CD4-positive, alpha-beta T cell treated with Interleukin-6 at 100 ng/mL for 8 hours (primary cell): Measurements from ENCODE around the gene CTIF.

Source experiments
- DNase-seq: peaks from one replicate; pipeline ENCODE4 v3.0.0-alpha.2; 2020; ENCODE audit warnings: mixed read lengths, low spot score

Gene CTIF

DNA sequence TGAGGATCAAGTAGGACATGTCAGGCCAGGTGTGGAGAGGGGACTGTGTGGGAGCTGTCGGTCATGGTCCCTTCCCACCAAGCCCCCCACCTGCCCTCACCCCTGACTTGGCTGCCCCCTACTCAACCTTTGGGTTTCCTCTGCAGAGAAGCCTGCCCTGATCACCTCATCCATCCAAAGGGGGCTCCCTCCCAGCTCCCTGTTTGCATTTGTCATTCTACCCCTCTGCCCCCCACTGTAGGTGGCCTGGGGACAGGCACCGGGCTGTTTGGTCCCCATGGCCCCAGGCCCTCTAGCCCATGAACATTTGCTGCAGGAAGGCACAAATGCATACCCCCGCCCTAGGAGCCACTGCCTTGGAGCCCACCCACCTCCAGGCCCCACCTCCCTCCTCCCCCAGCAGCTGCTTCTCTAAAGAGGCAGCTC, 296.9 kb downstream of the CTIF start:
- no peak for DNase-seq

DNA sequence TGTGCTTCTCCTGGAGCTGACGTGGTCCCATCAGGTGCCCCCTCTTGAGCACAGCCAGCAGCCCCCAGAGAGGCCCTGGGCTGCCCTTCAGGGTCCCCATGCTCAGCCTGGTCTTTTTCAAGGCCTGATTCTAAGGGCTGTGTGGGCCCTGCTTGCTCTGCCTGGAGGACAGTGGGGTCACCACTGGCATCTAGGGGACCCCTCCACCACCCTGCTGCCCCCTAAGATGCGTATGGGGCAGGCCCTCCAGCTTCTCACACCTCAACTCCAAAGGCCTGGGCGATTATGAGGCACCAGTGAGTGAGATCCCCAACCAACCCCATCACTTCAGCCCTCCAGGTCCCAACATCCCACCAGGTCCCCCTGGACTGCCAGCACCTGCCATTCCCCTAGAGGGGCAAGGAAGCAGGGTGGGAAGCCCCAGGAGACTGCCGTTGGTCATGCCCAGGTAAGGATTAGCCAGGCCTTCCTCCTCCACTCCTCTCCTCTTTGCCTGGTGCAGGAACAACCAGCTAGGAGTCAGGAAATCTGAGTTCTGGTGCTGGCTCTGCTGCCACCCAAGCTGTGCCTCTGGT, 297.5 kb downstream of the CTIF start:
- no peak for DNase-seq

DNA sequence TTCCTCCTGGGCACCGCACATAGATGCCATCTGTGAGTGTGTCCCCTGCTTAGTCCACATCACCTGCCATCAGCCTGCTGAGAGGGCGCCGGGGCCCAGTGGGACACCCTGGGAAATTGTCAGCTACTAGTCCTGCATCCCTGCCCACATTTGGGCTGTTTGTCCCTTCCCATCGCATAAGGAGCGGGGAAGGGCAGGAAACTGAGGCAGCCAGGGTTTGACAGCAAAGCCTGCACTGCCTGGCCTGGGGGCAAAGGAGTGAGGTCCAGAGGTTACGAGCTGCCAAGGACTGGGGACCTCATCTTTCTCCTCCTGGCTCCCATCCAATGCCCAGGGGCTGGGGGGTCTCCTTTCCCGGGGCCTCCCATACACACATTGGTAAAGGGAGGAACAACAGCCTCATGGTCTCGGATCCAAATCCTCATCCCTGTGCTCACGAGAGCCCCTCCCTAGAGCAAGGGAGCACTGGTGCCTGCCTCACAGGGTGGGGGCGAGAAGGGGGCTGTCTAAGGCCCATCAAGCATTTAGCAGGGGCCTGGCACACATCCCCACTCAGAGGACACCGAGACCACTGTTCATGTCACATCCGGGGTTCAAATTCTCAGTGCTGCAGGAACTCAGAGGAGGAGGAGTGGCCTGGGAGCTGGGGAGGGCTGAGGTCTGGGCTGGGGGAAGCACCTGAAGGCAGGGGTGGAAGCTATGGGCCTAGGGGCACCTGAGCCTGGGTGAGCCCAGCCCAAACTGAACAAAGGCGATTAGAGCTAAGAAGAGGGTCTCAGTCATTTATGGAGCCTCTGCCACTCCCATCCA, 298.2 kb downstream of the CTIF start:
- DNase-seq, result no peak

DNA sequence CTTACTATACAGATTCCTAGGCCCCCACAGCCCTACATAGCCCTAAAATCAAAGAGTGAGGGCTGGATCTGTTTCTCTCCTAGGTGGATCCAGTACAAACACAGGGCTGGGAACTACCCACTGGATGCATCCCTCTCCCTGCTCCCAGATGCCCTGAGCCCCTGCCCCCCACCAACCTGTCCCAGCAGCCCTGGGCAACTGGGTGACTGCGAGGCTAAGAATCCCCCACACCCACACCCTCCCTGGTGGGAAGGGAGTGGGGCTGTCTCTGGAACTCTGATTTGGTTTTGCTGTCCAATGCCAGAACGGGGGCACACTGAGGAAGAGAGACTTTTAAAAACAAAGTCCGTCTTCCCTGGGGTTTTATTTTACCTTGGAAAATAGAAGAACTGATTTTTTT, 298.8 kb downstream of the CTIF start:
- no peak for DNase-seq

DNA sequence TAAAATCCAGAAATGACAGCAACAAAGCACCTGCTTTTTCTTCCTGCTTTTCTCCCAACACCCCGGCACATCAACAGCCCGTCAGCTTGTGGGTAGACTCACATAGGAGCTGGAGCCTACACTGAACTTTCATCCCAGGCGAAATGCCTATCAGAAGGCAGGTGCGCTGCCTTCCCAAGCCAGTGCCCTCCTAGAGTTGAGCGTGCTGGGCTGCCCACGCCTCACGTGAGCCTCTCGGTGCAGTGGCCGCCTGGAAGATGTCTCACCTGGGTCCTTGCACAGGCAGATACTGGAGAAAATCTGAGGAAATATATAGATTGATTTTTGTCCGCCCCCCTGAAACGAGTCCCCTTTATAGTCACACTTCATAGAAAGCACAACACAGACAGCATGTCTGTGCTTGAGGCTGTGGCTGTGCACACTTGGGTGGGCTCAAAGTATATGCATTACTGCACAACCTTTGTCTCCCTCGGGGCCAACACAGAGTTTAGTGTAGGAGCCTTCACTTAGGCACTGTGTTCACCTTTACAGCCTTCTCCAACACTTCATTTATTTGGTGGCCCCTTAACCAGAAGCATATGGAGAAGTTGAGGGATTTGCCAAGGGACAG, 299.4 kb downstream of the CTIF start:
- no peak for DNase-seq

DNA sequence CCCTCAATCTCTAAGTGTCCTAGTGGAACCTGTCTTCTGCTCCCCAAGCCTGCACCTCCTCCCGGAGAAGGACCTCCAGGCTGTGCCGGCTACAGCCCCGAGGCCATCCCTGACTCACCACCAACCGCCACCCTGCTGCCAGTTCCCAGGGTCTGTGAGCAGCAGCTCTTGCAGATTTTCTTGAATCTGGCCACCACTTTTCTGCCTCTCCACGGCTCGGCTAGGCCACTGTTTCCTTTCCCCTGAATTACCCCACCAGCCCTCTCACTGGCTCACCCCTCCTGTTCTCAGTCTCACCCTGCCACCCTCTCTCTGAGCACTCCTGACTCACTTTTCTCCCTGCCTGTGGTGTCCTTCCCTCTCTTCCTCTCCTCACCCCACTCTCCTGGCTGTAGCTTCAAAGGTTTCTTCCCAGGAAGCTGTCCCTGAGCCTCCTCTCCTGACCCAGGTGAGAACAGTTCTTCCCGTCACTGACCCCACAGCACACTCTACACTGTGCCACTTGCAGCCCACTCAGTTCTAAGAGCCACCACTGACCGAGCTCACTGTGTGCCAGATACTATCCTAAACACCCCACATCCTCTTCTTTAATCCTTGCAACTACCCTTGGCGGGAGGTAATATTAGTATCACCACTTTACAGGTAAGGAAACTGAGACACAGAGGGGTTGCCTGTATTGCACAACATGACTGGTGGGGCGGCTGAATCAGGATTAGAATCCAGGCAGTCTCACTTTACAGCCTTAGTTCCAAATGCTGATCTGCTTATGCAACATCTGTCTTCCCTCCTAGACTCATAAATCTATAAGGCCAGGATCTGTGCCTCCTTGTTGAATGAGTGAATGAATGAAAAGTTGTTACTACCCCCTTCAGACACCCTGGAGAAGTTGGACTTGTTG, 300.3 kb downstream of the CTIF start:
- no peak for DNase-seq

DNA sequence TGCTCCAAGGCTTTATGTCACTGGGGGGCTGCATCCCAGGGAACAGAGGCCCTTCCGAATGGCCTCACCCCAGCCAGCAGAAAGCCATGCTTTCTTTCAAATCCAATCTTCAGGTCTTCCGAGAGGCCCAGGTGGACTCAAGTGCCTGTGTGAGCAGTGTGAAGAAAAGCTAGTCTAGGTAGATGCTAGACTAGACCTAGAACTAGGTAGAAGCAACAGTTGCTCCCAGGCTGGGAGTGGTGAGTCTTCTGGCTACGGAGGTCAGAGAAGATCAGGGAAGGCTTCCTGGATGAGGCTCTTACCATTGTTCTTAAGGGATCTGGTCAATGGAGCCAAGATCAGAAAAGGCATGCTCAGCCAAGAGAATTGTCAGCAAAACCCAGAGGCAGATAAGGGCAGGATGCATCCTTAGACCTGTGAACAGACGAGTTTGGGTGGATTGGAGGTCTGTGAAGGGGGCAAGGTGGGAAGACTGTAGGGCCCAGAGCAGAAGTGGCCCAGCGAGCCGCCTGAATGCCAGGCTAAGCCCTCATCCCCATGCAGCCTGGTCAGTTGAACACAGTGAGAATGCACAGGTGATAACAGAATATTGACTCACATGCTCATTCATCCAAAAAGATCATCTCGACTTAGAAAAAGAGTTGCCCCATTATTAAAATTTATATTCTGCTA, 301.1 kb downstream of the CTIF start:
- DNase-seq, result no peak

DNA sequence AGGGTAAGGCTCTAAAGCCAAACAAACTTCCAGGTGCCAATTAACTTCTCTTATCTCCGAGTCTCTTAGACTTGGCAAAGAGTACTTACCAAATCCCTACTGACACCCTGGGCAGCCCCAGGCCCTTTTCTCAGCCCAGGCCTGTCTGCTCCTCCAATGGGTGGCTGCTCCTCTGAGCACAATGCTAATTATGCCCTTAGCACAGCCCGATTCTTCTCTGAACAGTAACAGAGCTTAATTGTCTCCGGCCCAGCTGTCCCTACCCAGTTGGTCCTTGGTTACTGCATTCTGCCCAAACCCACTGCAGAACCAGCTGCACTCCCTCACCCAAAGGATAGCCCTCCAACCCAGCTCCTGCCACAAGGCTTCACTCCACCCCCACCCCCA, 301.7 kb downstream of the CTIF start:
- DNase-seq, result no peak

DNA sequence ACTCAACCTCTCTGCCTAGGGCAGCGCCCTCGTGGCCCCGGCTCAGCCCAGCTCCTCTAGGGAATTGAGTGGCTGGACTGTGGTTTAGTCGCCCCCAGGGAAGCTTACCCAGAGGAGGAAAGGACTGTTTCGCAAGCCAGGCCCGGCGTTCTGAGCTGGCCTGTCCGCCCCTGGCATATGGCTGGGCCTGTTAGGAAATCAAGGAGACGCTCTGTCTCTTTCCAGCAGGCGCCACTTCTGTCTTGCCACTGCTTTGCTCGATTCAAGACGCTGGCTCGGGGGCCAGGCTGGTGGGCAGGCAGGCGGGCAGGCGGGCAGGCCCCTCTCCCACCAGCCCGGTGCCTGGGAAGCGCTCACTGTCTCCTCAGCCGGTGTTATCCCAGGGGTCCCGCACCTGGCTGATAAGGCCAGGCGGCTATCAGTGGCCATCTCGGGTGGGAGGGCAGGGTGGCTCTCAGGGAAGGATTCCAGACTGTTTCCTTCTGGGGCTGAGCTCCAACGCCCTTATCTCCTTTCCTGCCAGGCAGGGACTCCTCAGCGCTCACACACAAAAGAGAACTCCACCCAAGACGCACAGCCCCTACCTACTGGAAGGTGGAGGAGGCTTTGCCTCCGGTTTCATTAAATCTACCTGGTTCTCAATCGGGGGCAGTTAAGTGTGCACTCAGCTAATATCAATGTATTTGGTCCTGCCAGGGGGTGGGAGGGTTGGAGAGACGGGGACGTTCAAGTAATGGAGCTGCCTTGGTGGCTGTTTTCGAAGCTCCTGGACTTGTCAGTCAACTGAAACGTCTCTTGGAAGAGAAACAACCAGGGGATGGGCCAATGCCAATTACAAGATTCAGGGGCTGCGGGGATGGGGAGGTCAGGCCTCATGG, 302.8 kb downstream of the CTIF start:
- no peak for DNase-seq

DNA sequence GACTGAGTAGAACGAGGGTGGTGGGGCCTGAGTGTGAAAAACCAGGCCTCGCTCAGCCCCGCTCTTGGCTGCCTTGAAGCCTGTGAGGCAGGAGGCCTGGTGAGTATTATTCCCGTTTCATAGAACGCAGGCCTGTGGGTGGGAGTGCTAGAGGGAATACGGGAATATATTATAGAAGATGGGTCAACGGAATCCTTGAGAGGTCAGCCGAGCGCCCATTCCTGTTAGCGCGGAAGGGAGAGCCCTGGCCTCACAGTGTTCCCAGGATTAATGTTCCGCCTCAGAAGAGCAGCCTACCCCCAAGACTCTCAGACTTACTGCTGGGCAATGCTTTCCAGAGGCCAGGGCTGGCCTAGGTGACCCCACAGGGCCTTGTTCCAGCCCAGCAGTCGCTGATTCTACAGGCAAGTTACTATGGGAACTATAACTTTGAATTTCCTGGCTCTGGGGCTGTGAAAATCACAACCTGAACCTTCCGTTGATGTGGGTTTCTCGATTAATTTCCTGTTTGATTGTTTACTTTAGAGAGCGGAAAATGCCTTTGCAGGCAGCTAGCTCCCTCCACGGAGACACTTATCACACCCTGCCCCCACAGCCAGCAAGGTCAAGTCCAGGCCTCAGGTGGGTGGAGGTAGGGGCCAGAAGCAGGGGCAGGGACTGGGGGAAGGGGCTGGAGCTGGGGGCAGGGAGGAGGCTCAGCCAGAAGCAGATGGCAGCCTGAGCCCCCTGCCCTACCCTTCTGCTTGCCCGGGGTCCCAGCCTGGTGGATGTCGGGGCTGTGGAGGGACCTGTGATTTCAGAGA, 303.6 kb downstream of the CTIF start:
- peak; percentile 77 for DNase-seq

DNA sequence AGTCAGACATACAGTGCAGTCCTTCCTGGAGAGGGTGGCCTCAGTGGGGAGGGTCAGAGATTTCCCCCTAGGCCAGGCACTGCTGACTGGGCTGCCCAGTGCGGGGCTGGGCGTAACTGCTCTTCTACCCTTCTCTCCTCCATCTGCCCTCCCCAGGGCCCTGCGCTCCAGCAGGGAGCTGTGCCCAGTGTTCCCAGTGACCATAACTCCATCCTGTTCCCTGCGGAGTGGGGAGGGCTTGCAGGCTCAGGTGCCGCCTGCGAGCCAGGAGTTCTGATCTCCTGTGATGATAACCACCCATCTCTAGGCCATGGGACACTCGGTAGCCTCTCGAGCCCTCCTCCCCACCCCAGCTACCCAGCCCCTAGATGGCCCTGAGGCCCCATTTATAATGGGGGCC, 304.3 kb downstream of the CTIF start:
- DNase-seq, result no peak

DNA sequence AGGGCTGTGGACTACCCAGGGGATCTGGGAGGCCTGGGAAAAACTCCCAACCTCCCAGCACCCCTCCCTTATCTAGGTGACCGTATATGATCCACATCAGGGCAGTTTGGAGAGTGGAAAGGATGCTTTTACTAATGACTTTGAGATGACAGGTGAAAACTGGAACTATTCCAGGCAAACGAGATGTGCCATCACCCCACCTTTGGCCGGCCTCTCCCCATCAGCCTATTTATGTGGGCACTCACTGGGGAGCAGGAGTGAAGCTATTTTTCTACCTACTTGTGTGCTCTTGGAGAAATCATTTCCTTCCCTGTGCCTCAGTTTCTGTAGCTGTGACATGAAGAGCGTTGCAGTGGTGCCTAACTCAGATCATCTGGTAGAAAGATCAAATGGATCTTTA, 304.8 kb downstream of the CTIF start:
- no peak for DNase-seq

DNA sequence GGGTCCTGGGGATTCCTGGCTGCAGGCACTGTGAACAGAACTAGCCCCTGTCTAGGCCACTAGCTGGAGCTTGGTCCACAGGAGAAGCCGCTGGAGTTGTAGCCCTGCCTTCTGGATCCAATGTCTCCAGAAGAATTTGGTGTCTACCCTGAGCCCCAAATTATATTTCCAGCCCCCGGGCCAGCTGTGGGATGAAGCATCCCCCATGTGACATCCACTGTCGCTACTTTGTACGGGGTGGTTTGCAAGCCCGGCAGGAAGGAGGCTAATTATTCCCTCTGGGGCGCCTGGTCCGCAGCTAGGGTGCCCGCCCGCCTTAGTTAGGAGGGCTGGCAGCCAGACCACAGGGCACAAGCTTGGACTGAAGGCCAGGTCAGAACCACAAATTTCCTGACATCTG, 305.4 kb downstream of the CTIF start:
- DNase-seq, result no peak

DNA sequence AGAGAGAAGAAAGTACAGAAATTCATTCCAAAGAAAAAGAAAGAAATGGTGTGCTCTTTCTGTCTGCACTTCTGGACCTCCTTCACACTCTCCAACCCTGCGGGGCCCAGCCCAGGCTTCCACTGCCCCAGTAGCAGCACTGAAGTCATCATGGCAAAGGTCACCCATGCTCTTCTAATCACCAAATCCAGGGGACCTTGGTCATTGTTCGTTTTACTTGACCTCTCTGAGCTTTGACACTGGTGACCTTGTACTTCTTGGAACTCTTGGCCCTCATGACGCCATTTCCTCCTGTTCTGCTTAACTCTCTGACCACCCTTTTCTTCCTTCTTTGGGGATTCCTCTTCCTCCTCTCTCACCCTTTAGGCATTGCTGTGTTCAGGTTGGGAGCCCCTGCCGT, 306.3 kb downstream of the CTIF start:
- no peak for DNase-seq

DNA sequence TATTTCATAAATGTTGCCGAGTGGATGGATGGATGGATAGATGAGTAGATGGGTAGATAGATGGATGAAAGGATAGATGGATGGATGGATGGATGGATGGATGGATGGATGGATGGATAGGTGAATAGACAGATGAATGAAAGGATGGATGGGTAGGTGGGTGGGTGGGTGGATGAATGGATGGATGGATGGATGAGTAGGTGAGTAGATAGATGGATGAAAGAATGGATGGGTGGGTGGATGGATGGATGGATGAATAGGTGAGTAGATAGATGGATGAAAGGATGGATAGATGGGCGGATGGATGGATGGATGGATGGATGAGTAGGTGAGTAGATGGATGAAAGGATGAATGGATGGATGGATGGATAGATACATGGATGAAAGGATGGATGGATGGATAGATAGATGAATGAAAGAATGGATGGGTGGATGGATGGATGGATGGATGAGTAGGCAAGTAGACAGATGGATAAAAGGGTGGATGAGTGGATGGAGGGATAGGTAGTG, 307.6 kb downstream of the CTIF start:
- DNase-seq, result no peak

DNA sequence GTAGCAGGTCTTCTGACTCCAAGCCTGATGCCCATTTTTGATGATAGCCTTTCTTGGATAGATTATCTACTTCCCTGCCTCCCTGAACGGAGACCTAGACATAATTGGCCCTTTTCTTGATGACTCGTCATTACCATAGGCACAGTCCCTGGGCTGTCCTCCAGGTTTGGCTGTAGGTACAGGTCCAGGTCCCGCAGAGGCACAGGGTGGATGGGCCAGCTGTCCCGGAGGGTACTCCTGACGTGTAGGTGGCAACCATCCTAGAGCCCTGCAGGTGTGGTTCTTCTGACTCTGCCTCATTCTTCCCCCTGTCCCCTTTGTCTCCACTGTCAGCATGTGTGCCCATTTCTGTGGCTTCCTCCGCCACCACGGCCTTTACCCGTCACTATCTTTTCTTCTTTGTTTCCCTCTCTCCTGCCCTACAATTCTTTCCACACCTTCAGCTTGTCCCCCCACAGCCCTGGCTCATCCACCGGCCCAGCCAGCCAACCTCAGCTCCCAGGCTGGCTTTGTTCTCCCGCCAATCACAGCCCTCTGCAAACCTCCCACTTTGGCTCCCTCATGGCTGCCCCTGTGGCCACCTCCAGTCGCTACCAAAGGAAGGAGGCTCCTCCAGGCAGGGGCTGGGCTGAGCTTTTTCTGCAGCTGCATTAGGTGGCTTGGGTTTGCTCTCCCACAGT, 309.1 kb downstream of the CTIF start:
- DNase-seq, result no peak

DNA sequence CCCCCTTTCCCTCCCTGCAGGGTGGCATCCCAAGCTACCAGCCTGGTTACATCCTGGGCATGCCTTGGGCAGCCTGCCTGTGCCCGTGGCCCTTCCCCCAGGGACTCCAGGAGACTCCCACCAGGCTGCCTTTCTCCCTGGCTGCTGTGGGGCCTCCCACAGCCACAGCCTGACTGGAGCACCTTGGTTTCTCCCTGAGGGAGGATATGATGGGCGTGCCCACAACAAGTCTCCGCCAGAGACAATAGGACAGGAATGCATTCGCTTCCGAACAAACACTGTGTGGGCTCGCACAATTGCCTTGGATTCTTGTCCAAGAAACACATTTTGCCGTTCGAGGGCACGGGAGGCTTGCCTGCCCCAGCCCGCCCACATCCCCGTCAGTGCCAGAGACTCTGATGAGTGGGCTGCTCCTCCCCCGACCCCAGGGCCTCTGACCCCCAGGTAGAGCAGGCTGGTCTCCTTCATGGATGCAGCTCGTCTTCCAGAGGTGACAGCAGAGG, 309.9 kb downstream of the CTIF start:
- DNase-seq, result no peak

DNA sequence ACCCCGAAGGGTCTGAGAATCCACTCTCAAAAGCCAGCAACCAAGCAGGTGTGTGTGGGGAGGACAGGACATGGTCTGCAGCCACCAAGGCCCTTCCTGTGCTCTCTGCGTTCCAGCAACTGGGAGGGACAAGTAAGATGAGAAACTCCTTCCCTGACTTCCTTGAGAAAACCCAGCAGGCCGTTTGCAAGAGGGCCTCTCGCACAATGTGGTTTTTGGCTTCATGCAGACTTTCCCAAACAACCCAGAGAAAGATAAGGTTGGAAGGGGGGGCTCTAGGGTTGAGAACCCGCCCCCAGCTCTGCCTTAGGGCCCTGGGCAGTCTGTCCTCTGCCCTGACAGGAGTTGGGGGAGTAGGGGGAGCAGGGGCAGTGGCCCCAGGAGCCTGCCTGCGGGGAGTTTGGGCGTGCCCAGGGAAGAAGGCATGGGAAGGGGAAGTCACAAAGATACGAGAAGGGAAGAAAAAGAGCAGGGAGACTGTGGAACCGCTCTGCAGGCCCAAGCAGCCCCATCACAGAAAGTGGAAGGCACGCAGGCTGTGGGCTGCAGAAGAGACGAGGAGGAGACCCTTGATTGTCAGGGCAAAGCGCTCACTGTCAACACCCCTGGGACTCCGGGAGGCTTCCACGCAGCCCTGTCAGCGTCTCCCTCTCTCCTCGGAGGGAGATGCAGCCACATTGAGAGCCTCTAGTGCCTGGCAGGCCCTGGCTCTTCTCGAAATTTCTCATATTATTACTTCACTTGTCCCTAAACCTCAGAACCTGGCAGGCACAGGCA, 312.2 kb downstream of the CTIF start:
- DNase-seq, result no peak
